IMR-90 (cell line): ENCODE results near the gene ATP8B4. TPM values are rescaled to one million over a fixed set of nuclear protein-coding genes. Genes with fewer than 3 reads are reported as not detected.

ENCODE experiments used
- BHLHE40 ChIP-seq: fragments of 150-350 bp; IDR thresholded peaks from 2 replicates; pipeline ENCODE4 v1.6.1; 2016; ENCODE audit warnings: mild to moderate bottlenecking, low read depth, low read length
- polyA plus RNA-seq, 3 experiments: library from polyadenylated mRNA; depleted of rRNA; stranded (reverse); fragments of >200 nt; gene quantifications; 2 replicates each; pipeline ENCODE4 v1.2.3, GENCODE V29; 2012; ENCODE audit warnings: low replicate concordance in 1 of 3
- total RNA-seq: library from RNA; depleted of rRNA; stranded (reverse); fragments of >200 nt; gene quantifications from 2 replicates; pipeline ENCODE4 v1.2.3, GENCODE V29; 2012
- TF ChIP-seq, protein P1 (sequence below): fragments of 150-350 bp; IDR thresholded peaks from 2 replicates; pipeline ENCODE4 v1.6.1; 2017; ENCODE audit warnings: mild to moderate bottlenecking, antibody characterized with exemption, low read length, low read depth

The ATP8B4 gene
- total and polyA plus RNA-seq, 2 of the 4 experiments (the other 2 are of a cell fraction) = 0.12 to 0.54 TPM

DNA sequence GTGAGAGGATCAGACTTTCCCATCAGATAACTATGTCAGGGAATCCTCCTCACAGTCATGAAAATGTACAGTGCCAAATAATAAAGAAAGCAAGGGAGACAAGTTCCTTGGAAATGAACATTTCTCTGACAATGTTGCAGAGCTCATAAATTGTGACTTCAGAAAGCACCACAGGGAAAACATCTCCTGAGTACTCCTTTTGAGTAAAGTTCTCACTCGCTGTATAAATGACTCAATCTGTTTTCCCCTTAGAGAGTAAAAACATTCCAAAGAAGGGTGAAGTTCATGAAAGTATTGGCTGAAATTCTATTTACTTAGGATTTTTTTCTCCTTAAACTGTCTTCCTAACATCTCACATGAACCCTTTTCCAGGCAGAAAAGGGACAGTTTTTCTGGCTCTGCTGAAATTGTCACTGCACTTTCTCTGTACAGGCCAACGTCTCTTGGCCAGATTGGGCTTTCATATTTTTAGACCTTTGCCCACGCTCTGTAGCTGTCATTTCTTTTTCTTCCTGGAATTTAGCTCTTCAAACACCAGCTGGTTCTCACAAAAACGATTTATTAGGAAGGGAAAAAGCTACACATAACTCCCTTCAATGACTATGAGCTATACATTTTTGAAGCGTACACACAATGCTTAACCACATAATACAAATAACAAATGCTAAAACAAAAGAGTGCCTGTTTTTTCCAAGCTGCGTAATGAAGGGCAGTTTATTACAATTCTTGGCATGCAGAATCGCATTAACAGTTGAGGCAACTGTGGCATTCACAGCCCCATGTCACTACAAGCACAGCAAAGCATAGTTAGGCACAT, 216.1 kb downstream of the ATP8B4 start (continued):
- TF ChIP-seq, protein P1, sequence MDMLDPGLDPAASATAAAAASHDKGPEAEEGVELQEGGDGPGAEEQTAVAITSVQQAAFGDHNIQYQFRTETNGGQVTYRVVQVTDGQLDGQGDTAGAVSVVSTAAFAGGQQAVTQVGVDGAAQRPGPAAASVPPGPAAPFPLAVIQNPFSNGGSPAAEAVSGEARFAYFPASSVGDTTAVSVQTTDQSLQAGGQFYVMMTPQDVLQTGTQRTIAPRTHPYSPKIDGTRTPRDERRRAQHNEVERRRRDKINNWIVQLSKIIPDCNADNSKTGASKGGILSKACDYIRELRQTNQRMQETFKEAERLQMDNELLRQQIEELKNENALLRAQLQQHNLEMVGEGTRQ = no peak
- TF ChIP-seq BHLHE40 = no peak
